K562 (cell line): Measurements from ENCODE around the gene RHOF. TPM values are rescaled to one million over a fixed set of nuclear protein-coding genes. Genes with fewer than 3 reads are reported as not detected.

ENCODE experiments used
- ATAC-seq: fragments of 200-7000 bp; cut with Tn5 transposase; 3 replicates; pipeline ENCODE4 v1.9.1; 2020; ENCODE audit warnings: moderate library complexity
- BruUV-seq: library from RNA; stranded (reverse); fragments of 400-500 nt; replicated peaks from 2 replicates; lab custom pipeline; 2021; lab: Mats Ljungman, UMichigan
- CTCF ChIA-PET: fragments of 300-600 bp; formaldehyde crosslinking; extraction: SDS; loops from one replicate; lab custom pipeline; 2021; ENCODE audit warnings: low intra/inter-chr PET ratio; lab: Yijun Ruan, JAX
- POLR2A ChIA-PET: fragments of 300-600, 350-650 bp; sonication (Branson Sonifier 250); formaldehyde crosslinking; extraction: SDS; loops from one replicate; lab custom pipeline; 2021; ENCODE audit warnings: antibody characterized with exemption, inconsistent platforms; lab: Yijun Ruan, JAX
- DNase-seq, 4 experiments: peaks; one replicate each; pipeline versions ENCODE4 v3.0.0 to v3.0.0-alpha.2; 2011 to 2018; ENCODE audit warnings: low spot score in 3 of 4, mixed read lengths in 3 of 4; ENCODE audit errors: extremely low read depth in 1 of 4
- FAIRE-seq: peaks from 2 replicates; lab custom pipeline; 2011; peaks lifted over from hg19 to GRCh38; lab: Jason Lieb, UNC
- H2AFZ ChIP-seq: 2 replicates; pipeline ENCODE4 v1.6.0; 2011; ENCODE audit warnings: low read depth, low read length, control low read depth, inconsistent platforms
- H3K27ac ChIP-seq: fragments of 200-600 bp; 3 replicates; pipeline ENCODE4 v1.8.0; 2011; ENCODE audit warnings: low read depth, mild to moderate bottlenecking, control low read depth, inconsistent platforms, low read length, moderate library complexity, mixed read lengths; ENCODE audit errors: extremely low read depth
- H3K27me3 ChIP-seq, 2 experiments: fragments of 300-600 bp in 1 of 2; 2 replicates in 1 of 2; 3 replicates in 1 of 2; pipeline versions ENCODE4 v1.6.0 to v1.8.0; 2011; ENCODE audit warnings: inconsistent platforms in 2 of 2, low read length in 2 of 2, mild to moderate bottlenecking in 1 of 2, mixed read lengths in 1 of 2, moderate library complexity in 1 of 2; ENCODE audit not compliant: control insufficient read depth in 2 of 2, insufficient read depth in 2 of 2
- H3K36me3 ChIP-seq: fragments of 300-600 bp; 3 replicates; pipeline ENCODE4 v1.8.0; 2011; ENCODE audit warnings: mild to moderate bottlenecking, low read length, inconsistent platforms; ENCODE audit not compliant: control insufficient read depth, insufficient read depth
- H3K4me1 ChIP-seq, 2 experiments: fragments of 200-600 bp in 1 of 2; replicated peaks in 1 of 2; 2 replicates in 1 of 2; 3 replicates in 1 of 2; pipeline versions ENCODE4 v1.5.1 to v1.8.0; 2011; ENCODE audit warnings: inconsistent platforms in 2 of 2, low read length in 2 of 2, mild to moderate bottlenecking in 1 of 2, mixed read lengths in 1 of 2, moderate library complexity in 1 of 2; ENCODE audit not compliant: control insufficient read depth in 2 of 2, insufficient read depth in 2 of 2
- H3K4me2 ChIP-seq: 2 replicates; pipeline ENCODE4 v1.6.1; 2011; ENCODE audit warnings: low read length, control low read depth, inconsistent platforms, mixed read lengths; ENCODE audit not compliant: insufficient read depth
- H3K4me3 ChIP-seq: fragments of 200-600 bp; sonication (generic), shearing (Covaris generic); 2 replicates; pipeline ENCODE4 v1.5.1; 2016; ENCODE audit warnings: control low read depth, inconsistent platforms
- H3K79me2 ChIP-seq: fragments of 200-600 bp; 3 replicates; pipeline ENCODE4 v1.8.0; 2011; ENCODE audit warnings: low read length, inconsistent platforms; ENCODE audit not compliant: control insufficient read depth, insufficient read depth
- H3K9ac ChIP-seq, 2 experiments: 2 replicates each; pipeline versions ENCODE4 v1.6.0 to v1.6.1; 2011; ENCODE audit warnings: low read depth in 2 of 2, low read length in 2 of 2, control low read depth in 1 of 2, inconsistent platforms in 1 of 2, mild to moderate bottlenecking in 1 of 2, mixed read lengths in 1 of 2; ENCODE audit not compliant: insufficient read depth in 1 of 2
- H3K9me1 ChIP-seq: one replicate; pipeline ENCODE4 v1.6.0; 2011; ENCODE audit warnings: inconsistent platforms, mild to moderate bottlenecking, low read length, moderate library complexity; ENCODE audit not compliant: control insufficient read depth, insufficient read depth
- H3K9me3 ChIP-seq: replicated peaks from 2 replicates; pipeline ENCODE4 v1.5.1; 2011; ENCODE audit warnings: low read depth, low read length, inconsistent platforms; ENCODE audit not compliant: control insufficient read depth, insufficient read depth
- H4K20me1 ChIP-seq: replicated peaks from 2 replicates; pipeline ENCODE4 v1.6.1; 2011; ENCODE audit warnings: low read length, inconsistent platforms, mixed read lengths; ENCODE audit not compliant: control insufficient read depth, insufficient read depth
- CLOCK ChIP-seq: fragments of 250-450 bp; sonication (Bioruptor Pico); IDR thresholded peaks from 2 replicates; pipeline ENCODE4 v1.4.0; 2020; ENCODE audit warnings: mild to moderate bottlenecking, moderate library complexity, borderline replicate concordance
- WGBS: fragments of 100-300 bp; shearing (Covaris generic); methylation state at CpG from one replicate; pipeline ENCODE4 v1.1.6; 2016; ENCODE audit warnings: low coverage, mixed read lengths; ENCODE audit not compliant: insufficient coverage; ENCODE audit errors: missing lambda C conversion rate; 5-methylcytosine and 5-hydroxymethylcytosine counted together
- in situ Hi-C: fragments of 300-500 bp; cut with MboI; formaldehyde crosslinking; loops from 4 replicates; pipeline ENCODE4 v1.15.0; 2018; ENCODE audit warnings: inconsistent platforms, mixed read lengths
- intact Hi-C: fragments of 100-400 bp; cut with micrococcal nuclease; formaldehyde crosslinking; loops from 2 replicates; pipeline ENCODE4 v1.14.2; 2022
- polyA plus RNA-seq, 8 experiments: library from polyadenylated mRNA; depleted of rRNA in 4 of 8; stranded (reverse) in 5 of 8; unstranded in 3 of 8; fragments of >200 nt; fragmentation: Nextera tagmentation in 2 of 8; fragmentation: Illumina TruSeq in 1 of 8; extraction: Ambion mirVana in 2 of 8; extraction: Trizol in 1 of 8; gene quantifications; 2 replicates each; pipeline versions ENCODE4 v1.2.1 to v1.2.3, GENCODE V29; 2011 to 2014; ENCODE audit warnings: inconsistent platforms in 1 of 8, missing spikeins in 1 of 8
- total RNA-seq, 7 experiments: library from RNA; depleted of rRNA in 6 of 7; stranded (reverse); fragments of >200 nt in 6 of 7; fragmentation: Illumina TruSeq in 2 of 7; extraction: Trizol in 2 of 7; gene quantifications; 2 replicates each; pipeline versions ENCODE4 v1.2.1 to v1.2.3, GENCODE V29; 2011 to 2021; ENCODE audit warnings: low replicate concordance in 1 of 7
- TF ChIP-seq, protein P1 (sequence below), 2 experiments: fragments of 450-650 bp in 1 of 2; sonication (generic) in 1 of 2; formaldehyde crosslinking in 1 of 2; IDR thresholded peaks; 2 replicates each; pipeline versions ENCODE4 v1.7.1 to v1.9.0; 2016 to 2022; ENCODE audit warnings: inconsistent platforms in 1 of 2, mild to moderate bottlenecking in 1 of 2, missing genetic modification reagents in 1 of 2

RHOF gene
- total and polyA plus RNA-seq, 9 of the 15 experiments (the other 6 are each of a cell fraction or from before 2014, with no cell fraction given): 0.13 to 10.1 (median 4.0) TPM

DNA sequence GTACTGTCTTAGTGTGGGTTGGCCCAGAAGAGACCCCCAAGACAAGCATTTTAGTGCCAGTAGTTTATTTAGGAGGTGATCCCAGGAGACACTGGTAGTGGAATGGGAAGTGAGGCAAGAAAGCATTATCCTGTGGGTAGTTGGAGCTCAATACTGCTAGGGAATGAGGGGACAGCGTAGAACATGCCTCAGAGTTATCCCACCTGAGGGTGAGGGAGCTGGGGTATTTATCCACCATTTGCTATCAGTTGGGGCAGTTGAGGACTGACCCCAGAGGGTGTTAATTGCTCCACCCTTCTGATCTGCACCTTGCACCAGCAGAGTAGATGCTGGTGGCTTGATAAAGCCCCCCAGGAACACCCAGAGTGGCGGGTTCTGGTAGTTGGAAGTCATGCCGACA, 37.9 kb downstream of the RHOF start:
- ATAC-seq: no peak
- no peaks in the 10 kb centered on the region for H3K79me2 ChIP-seq
- H3K4me2 ChIP-seq: no peak overlapping the region
- no peak overlapping the region for H3K4me3 ChIP-seq
- H3K36me3 ChIP-seq: peaks cover 20% of the 10 kb centered on the region; the same call in 1 of the 3 replicates
- intact Hi-C loops (no loop called here), in situ Hi-C loops (no loop called here)
- no peaks in the 10 kb centered on the region for H4K20me1 ChIP-seq
- no peak for DNase-seq
- no peak overlapping the region for H3K9ac ChIP-seq
- H3K4me1 ChIP-seq: peaks cover 0 to 10% of the 10 kb centered on the region in 2 experiments; a peak in 2 of 5 replicates
- H3K9me1 ChIP-seq: peaks cover 6% of the 10 kb centered on the region
- TF ChIP-seq, protein P1, sequence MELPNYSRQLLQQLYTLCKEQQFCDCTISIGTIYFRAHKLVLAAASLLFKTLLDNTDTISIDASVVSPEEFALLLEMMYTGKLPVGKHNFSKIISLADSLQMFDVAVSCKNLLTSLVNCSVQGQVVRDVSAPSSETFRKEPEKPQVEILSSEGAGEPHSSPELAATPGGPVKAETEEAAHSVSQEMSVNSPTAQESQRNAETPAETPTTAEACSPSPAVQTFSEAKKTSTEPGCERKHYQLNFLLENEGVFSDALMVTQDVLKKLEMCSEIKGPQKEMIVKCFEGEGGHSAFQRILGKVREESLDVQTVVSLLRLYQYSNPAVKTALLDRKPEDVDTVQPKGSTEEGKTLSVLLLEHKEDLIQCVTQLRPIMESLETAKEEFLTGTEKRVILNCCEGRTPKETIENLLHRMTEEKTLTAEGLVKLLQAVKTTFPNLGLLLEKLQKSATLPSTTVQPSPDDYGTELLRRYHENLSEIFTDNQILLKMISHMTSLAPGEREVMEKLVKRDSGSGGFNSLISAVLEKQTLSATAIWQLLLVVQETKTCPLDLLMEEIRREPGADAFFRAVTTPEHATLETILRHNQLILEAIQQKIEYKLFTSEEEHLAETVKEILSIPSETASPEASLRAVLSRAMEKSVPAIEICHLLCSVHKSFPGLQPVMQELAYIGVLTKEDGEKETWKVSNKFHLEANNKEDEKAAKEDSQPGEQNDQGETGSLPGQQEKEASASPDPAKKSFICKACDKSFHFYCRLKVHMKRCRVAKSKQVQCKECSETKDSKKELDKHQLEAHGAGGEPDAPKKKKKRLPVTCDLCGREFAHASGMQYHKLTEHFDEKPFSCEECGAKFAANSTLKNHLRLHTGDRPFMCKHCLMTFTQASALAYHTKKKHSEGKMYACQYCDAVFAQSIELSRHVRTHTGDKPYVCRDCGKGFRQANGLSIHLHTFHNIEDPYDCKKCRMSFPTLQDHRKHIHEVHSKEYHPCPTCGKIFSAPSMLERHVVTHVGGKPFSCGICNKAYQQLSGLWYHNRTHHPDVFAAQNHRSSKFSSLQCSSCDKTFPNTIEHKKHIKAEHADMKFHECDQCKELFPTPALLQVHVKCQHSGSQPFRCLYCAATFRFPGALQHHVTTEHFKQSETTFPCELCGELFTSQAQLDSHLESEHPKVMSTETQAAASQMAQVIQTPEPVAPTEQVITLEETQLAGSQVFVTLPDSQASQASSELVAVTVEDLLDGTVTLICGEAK (IDR thresholded peaks at IDR 0.05): no peak
- TF ChIP-seq, protein P1 (CRISPR knock-in tag; IDR thresholded peaks at IDR 0.05): no peak
- TF ChIP-seq CLOCK (CRISPR knock-in tag): no peak
- H3K9me3 ChIP-seq: no peaks in the 10 kb centered on the region
- WGBS: 93% methylated on average over 3 of the region's 3 CpGs
- H3K27ac ChIP-seq: no peak overlapping the region
- ChIA-PET POLR2A (interaction anchor here (0.6 kb wide), 1 partner anchor 10 kb away, joined by 4 read pairs; no protein-coding TSS in a partner anchor), CTCF (no interaction called here)
- BruUV-seq: no TSS peak
- no peak overlapping the region for H2AFZ ChIP-seq
- H3K27me3 ChIP-seq: no peaks in the 10 kb centered on the region
- FAIRE-seq: no peak
